Keratinocyte (primary cell): Measurements from ENCODE around the gene CACNG5.

Source experiments
- CTCF ChIP-seq, 3 experiments: IDR thresholded peaks in 1 of 3; conservative IDR thresholded peaks in 1 of 3; optimal IDR thresholded peaks in 1 of 3; 2 replicates in 2 of 3; 3 replicates in 1 of 3; pipeline versions ENCODE3 to v1.5.1; 2011; ENCODE audit warnings: low read length in 3 of 3, mild to moderate bottlenecking in 3 of 3, moderate library complexity in 2 of 3, control low read depth in 1 of 3, inconsistent platforms in 1 of 3; ENCODE audit not compliant: insufficient read depth in 2 of 3; ENCODE audit errors: extremely low read depth in 1 of 3
- EZH2 ChIP-seq: IDR thresholded peaks from one replicate; pipeline ENCODE4 v1.6.1; 2012; ENCODE audit warnings: inconsistent platforms, mild to moderate bottlenecking, low read length, moderate library complexity

GRCh38 chr17:66834919-66835454 lies at the start of gene CACNG5:
- no peak for TF ChIP-seq EZH2
- no peak for TF ChIP-seq CTCF (optimal IDR thresholded peaks at IDR 0.05 in 1 of 3, IDR thresholded peaks at IDR 0.05 in 1 of 3, conservative IDR thresholded peaks at IDR 0.05 in 1 of 3; ENCODE audit: extremely low read depth in 1 of 3, insufficient read depth in 2 of 3, low read length in 3 of 3)
